Mucosa of stomach (tissue), 1 donor: ENCODE measurements around the gene CPXM1.

Experiments
- H3K27me3 ChIP-seq: one replicate; pipeline ENCODE4 v1.7.0; 2013; ENCODE audit warnings: mild to moderate bottlenecking, low read length; ENCODE audit not compliant: control insufficient read depth, insufficient read depth
- H3K36me3 ChIP-seq: one replicate; pipeline ENCODE4 v1.7.0; 2013; ENCODE audit warnings: low read length; ENCODE audit not compliant: control insufficient read depth, insufficient read depth
- H3K4me1 ChIP-seq: one replicate; pipeline ENCODE4 v1.7.0; 2013; ENCODE audit warnings: mild to moderate bottlenecking, low read length; ENCODE audit not compliant: control insufficient read depth, insufficient read depth
- H3K4me3 ChIP-seq: one replicate; pipeline ENCODE4 v1.7.0; 2013; ENCODE audit warnings: low read length
- H3K9ac ChIP-seq: one replicate; pipeline ENCODE4 v1.7.0; 2013; ENCODE audit warnings: mild to moderate bottlenecking, low read length, moderate library complexity
- H3K9me3 ChIP-seq: one replicate; pipeline ENCODE4 v1.7.0; 2013; ENCODE audit warnings: mild to moderate bottlenecking, low read length, moderate library complexity; ENCODE audit not compliant: control insufficient read depth
- donor health status: Pancreatic carcinoma.

Gene CPXM1

GRCh38 chr20:2749343-2749950, 51.0 kb downstream of the CPXM1 start:
- H3K36me3 ChIP-seq = no peaks in the 10 kb centered on the region
- peaks cover 31% of the 10 kb centered on the region for H3K4me1 ChIP-seq
- H3K9ac ChIP-seq = no peak overlapping the region
- H3K27me3 ChIP-seq = peaks cover 18% of the 10 kb centered on the region
- H3K4me3 ChIP-seq = no peak overlapping the region
- H3K9me3 ChIP-seq = no peaks in the 10 kb centered on the region

- Histone ChIP-seq H3K9ac (no peak overlapping the region), H3K9me3 (no peaks in the 10 kb centered on the region), H3K4me1 (peaks cover 31% of the 10 kb centered on the region), H3K27me3 (peaks cover 11% of the 10 kb centered on the region), H3K4me3 (no peak overlapping the region), H3K36me3 (no peaks in the 10 kb centered on the region)
These were observed 51.7 kb downstream of the CPXM1 start for GRCh38 chr20:2748551-2749342.

GRCh38 chr20:2747676-2748235, 52.7 kb downstream of the CPXM1 start:
- Histone ChIP-seq H3K36me3 (no peaks in the 10 kb centered on the region), H3K9ac (no peak overlapping the region), H3K4me3 (no peak overlapping the region), H3K27me3 (peaks cover under 1% of the 10 kb centered on the region), H3K4me1 (peaks cover 26% of the 10 kb centered on the region), H3K9me3 (no peaks in the 10 kb centered on the region)

- Histone ChIP-seq H3K4me1 (peaks cover 22% of the 10 kb centered on the region), H3K36me3 (no peaks in the 10 kb centered on the region), H3K27me3 (no peaks in the 10 kb centered on the region), H3K9ac (no peak overlapping the region), H3K9me3 (no peaks in the 10 kb centered on the region), H3K4me3 (no peak overlapping the region)
These were observed 53.7 kb downstream of the CPXM1 start for GRCh38 chr20:2746636-2747265.

- Histone ChIP-seq H3K9ac (no peak overlapping the region), H3K27me3 (no peaks in the 10 kb centered on the region), H3K4me1 (peaks cover 19% of the 10 kb centered on the region), H3K9me3 (no peaks in the 10 kb centered on the region), H3K36me3 (no peaks in the 10 kb centered on the region), H3K4me3 (no peak overlapping the region)
These were observed 54.3 kb downstream of the CPXM1 start for GRCh38 chr20:2745936-2746635.

GRCh38 chr20:2745060-2745910, 55.1 kb downstream of the CPXM1 start:
- H3K4me1 ChIP-seq = peaks cover 11% of the 10 kb centered on the region
- no peaks in the 10 kb centered on the region for H3K9me3 ChIP-seq
- H3K27me3 ChIP-seq = no peaks in the 10 kb centered on the region

More at GRCh38 chr20:2745060-2745910, 55.1 kb downstream of the CPXM1 start:
- Histone ChIP-seq H3K36me3 (no peaks in the 10 kb centered on the region), H3K9ac (no peak overlapping the region), H3K4me3 (no peak overlapping the region)
